ENCODE results near the gene MYO18A.

GRCh38 chr17:29162082-29162908 lies 17.9 kb downstream of the MYO18A start:
- TF ChIP-seq CTCF (IDR thresholded peaks at IDR 0.05), result no peak
- TF ChIP-seq POLR2A (IDR thresholded peaks at IDR 0.05), result no peak
- TF ChIP-seq POLR2AphosphoS5 (IDR thresholded peaks at IDR 0.05), result no peak

Data from breast epithelium (tissue), 3 donors.